MM.1S (cell line): Measurements from ENCODE around the gene AMBRA1.

ENCODE experiments used
- EZH2 ChIP-seq: fragments of 300-600 bp; sonication (generic); optimal IDR thresholded peaks from 2 replicates; pipeline ENCODE3; 2017; ENCODE audit warnings: low read depth, mild to moderate bottlenecking, antibody characterized with exemption, low read length, mixed read lengths
- TF ChIP-seq, protein P1 (sequence below): fragments of 300-600 bp; sonication (generic); IDR thresholded peaks from 2 replicates; pipeline ENCODE4 v1.5.1; 2016; ENCODE audit warnings: antibody characterized with exemption, low read length, mixed read lengths

GRCh38 chr11:46588131-46588530 is 5.7 kb downstream of the AMBRA1 start:
- no peak for TF ChIP-seq EZH2
- TF ChIP-seq, protein P1, sequence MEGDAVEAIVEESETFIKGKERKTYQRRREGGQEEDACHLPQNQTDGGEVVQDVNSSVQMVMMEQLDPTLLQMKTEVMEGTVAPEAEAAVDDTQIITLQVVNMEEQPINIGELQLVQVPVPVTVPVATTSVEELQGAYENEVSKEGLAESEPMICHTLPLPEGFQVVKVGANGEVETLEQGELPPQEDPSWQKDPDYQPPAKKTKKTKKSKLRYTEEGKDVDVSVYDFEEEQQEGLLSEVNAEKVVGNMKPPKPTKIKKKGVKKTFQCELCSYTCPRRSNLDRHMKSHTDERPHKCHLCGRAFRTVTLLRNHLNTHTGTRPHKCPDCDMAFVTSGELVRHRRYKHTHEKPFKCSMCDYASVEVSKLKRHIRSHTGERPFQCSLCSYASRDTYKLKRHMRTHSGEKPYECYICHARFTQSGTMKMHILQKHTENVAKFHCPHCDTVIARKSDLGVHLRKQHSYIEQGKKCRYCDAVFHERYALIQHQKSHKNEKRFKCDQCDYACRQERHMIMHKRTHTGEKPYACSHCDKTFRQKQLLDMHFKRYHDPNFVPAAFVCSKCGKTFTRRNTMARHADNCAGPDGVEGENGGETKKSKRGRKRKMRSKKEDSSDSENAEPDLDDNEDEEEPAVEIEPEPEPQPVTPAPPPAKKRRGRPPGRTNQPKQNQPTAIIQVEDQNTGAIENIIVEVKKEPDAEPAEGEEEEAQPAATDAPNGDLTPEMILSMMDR: no peak
